OCI-LY3 (cell line): ENCODE measurements around the gene KIF25.

Experiments used
- H2AFZ ChIP-seq: fragments of 200-600, 300-600 bp; shearing (Covaris generic); 2 replicates; pipeline ENCODE4 v1.6.0; 2014; ENCODE audit warnings: antibody characterized with exemption, low read depth, low read length
- H3K27ac ChIP-seq: fragments of 200-600, 300-600 bp; sonication (generic); 2 replicates; pipeline ENCODE4 v1.5.1; 2014; ENCODE audit warnings: mild to moderate bottlenecking, low read length, moderate library complexity, mixed read lengths
- H3K27me3 ChIP-seq: fragments of 200-600, 300-600 bp; sonication (generic); 2 replicates; pipeline ENCODE4 v1.6.1; 2014; ENCODE audit warnings: low read depth, low read length, mixed read lengths
- H3K36me3 ChIP-seq: fragments of 200-600, 300-600 bp; sonication (generic); replicated peaks from 2 replicates; pipeline ENCODE3; 2014; ENCODE audit warnings: low read depth, low read length, mixed read lengths
- H3K4me1 ChIP-seq: fragments of 300-600, 200-600 bp; sonication (generic); 2 replicates; pipeline ENCODE4 v1.6.1; 2014; ENCODE audit warnings: low read length, mixed read lengths
- H3K4me2 ChIP-seq: fragments of 200-600, 300-600 bp; sonication (generic); 2 replicates; pipeline ENCODE4 v1.6.1; 2014; ENCODE audit warnings: low read length, mixed read lengths
- H3K4me3 ChIP-seq: fragments of 300-600, 200-600 bp; sonication (generic); 2 replicates; pipeline ENCODE4 v1.5.1; 2014; ENCODE audit warnings: antibody characterized with exemption, mild to moderate bottlenecking, low read length, moderate library complexity
- H3K79me2 ChIP-seq: fragments of 300-600, 200-600 bp; shearing (Covaris generic); 2 replicates; pipeline ENCODE4 v1.6.1; 2014; ENCODE audit warnings: mild to moderate bottlenecking, low read length, mixed read lengths
- H3K9ac ChIP-seq: fragments of 300-600, 200-600 bp; shearing (Covaris generic); 2 replicates; pipeline ENCODE4 v1.6.0; 2014; ENCODE audit warnings: mild to moderate bottlenecking, low read length, moderate library complexity
- H3K9me3 ChIP-seq: fragments of 200-600, 300-600 bp; shearing (Covaris generic); 2 replicates; pipeline ENCODE4 v1.6.1; 2014; ENCODE audit warnings: low read length, mixed read lengths; ENCODE audit not compliant: insufficient read depth
- H4K20me1 ChIP-seq: fragments of 200-600, 300-600 bp; sonication (generic); 2 replicates; pipeline ENCODE4 v1.6.1; 2016; ENCODE audit warnings: low read length, mixed read lengths; ENCODE audit not compliant: insufficient read depth
- EZH2phosphoT487 ChIP-seq: fragments of 200-600 bp; shearing (Covaris generic); IDR thresholded peaks from 2 replicates; pipeline ENCODE4 v1.6.1; 2018; ENCODE audit warnings: antibody characterized with exemption, mixed run types, low read depth
- TF ChIP-seq, protein P1 (sequence below): fragments of 200-600, 300-600 bp; sonication (generic); IDR thresholded peaks from 2 replicates; pipeline ENCODE4 v1.5.1; 2014; ENCODE audit warnings: antibody characterized with exemption, low read length, low read depth

KIF25 gene

GRCh38 chr6:168031411-168031971 is 34.0 kb downstream of the KIF25 start:
- H3K27me3 ChIP-seq = no peaks in the 10 kb centered on the region
- no peaks in the 10 kb centered on the region for H3K79me2 ChIP-seq
- H4K20me1 ChIP-seq = no peaks in the 10 kb centered on the region
- no peak overlapping the region for H3K9ac ChIP-seq
- no peak for TF ChIP-seq EZH2phosphoT487
- TF ChIP-seq, protein P1, sequence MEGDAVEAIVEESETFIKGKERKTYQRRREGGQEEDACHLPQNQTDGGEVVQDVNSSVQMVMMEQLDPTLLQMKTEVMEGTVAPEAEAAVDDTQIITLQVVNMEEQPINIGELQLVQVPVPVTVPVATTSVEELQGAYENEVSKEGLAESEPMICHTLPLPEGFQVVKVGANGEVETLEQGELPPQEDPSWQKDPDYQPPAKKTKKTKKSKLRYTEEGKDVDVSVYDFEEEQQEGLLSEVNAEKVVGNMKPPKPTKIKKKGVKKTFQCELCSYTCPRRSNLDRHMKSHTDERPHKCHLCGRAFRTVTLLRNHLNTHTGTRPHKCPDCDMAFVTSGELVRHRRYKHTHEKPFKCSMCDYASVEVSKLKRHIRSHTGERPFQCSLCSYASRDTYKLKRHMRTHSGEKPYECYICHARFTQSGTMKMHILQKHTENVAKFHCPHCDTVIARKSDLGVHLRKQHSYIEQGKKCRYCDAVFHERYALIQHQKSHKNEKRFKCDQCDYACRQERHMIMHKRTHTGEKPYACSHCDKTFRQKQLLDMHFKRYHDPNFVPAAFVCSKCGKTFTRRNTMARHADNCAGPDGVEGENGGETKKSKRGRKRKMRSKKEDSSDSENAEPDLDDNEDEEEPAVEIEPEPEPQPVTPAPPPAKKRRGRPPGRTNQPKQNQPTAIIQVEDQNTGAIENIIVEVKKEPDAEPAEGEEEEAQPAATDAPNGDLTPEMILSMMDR = no peak
- H3K4me2 ChIP-seq = no peak overlapping the region
- no peak overlapping the region for H3K4me3 ChIP-seq
- no peak overlapping the region for H2AFZ ChIP-seq
- H3K27ac ChIP-seq = no peak overlapping the region
- H3K9me3 ChIP-seq = no peaks in the 10 kb centered on the region
- H3K36me3 ChIP-seq = no peaks in the 10 kb centered on the region
- no peaks in the 10 kb centered on the region for H3K4me1 ChIP-seq

- TF ChIP-seq, protein P1 = no peak
- no peak for TF ChIP-seq EZH2phosphoT487
- Histone ChIP-seq H3K4me2 (no peak overlapping the region), H3K27me3 (no peaks in the 10 kb centered on the region), H3K36me3 (no peaks in the 10 kb centered on the region), H3K9me3 (no peaks in the 10 kb centered on the region), H3K9ac (no peak overlapping the region), H3K4me1 (no peaks in the 10 kb centered on the region), H2AFZ (no peak overlapping the region), H3K79me2 (no peaks in the 10 kb centered on the region), H3K4me3 (no peak overlapping the region), H4K20me1 (no peaks in the 10 kb centered on the region), H3K27ac (no peak overlapping the region)
These were observed 34.7 kb downstream of the KIF25 start for GRCh38 chr6:168032005-168032760.

DNA sequence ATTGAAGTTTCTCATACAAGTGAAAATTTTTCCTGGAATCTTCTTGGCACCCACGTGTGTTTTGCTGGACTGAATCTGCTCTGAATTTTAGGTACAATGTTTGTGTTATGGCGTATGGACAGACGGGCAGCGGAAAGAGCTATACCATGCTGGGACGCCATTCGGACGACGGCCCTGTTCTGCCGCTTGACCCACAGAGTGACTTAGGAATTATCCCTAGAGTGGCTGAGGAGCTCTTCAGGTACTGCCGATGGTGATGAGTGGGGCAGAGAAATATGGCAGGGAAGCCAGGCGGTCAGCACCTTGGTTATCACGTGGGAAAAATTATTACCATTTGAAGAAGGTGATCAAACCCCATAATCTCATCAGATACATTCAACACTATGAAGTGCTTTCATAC is 36.3 kb downstream of the KIF25 start:
- H3K27me3 ChIP-seq = no peaks in the 10 kb centered on the region
- no peak for TF ChIP-seq EZH2phosphoT487
- TF ChIP-seq, protein P1 = no peak
- no peaks in the 10 kb centered on the region for H3K4me1 ChIP-seq

GRCh38 chr6:168034537-168034936 is 37.1 kb downstream of the KIF25 start:
- Histone ChIP-seq H4K20me1 (no peaks in the 10 kb centered on the region), H3K9me3 (no peaks in the 10 kb centered on the region), H3K27ac (no peak overlapping the region), H3K4me3 (no peak overlapping the region), H3K4me2 (no peak overlapping the region), H3K79me2 (no peaks in the 10 kb centered on the region), H2AFZ (no peak overlapping the region), H3K36me3 (no peaks in the 10 kb centered on the region), H3K9ac (no peak overlapping the region), H3K27me3 (no peaks in the 10 kb centered on the region), H3K4me1 (no peaks in the 10 kb centered on the region)
- TF ChIP-seq, protein P1 = no peak
- TF ChIP-seq EZH2phosphoT487 = no peak

More for the DNA sequence above, 36.3 kb downstream of the KIF25 start:
- no peak overlapping the region for H2AFZ ChIP-seq
- no peak overlapping the region for H3K4me3 ChIP-seq
- no peaks in the 10 kb centered on the region for H3K79me2 ChIP-seq
- no peaks in the 10 kb centered on the region for H3K36me3 ChIP-seq
- no peaks in the 10 kb centered on the region for H4K20me1 ChIP-seq
- no peak overlapping the region for H3K4me2 ChIP-seq
- no peak overlapping the region for H3K9ac ChIP-seq
- no peak overlapping the region for H3K27ac ChIP-seq
- no peaks in the 10 kb centered on the region for H3K9me3 ChIP-seq
